Left cardiac atrium (tissue), 2 donors: Measurements from ENCODE around the gene JMJD7. TPM values are rescaled to one million over a fixed set of nuclear protein-coding genes. Genes with fewer than 3 reads are reported as not detected.

Experiments used
- microRNA-seq, 2 donors: library from miRNA; unstranded; fragments of <30 nt; microRNA quantifications; one replicate each; pipeline ENCODE4 v1.2.0, GENCODE V29; 2020
- total RNA-seq, 2 donors: library from RNA; stranded (reverse); fragmentation: NEBNext Ultra II Directional; extraction: Animal tissue kit (Norgen Biotek cat#: 25700); gene quantifications; one replicate each; pipeline ENCODE4 v1.2.1, GENCODE V29; 2021
- donor health status: DM: no; HTN: yes; CAD: no; lungs with severe emphysema.
- donor health status: DM: yes; HTN: yes; CAD: no.

Gene JMJD7
- total RNA-seq, 2 donors from 2014 or later: 8.8 to 11.7 TPM

Small RNA genes within 50 kb of the gene (microRNA-seq; reads per million reads assigned to microRNA genes)
- 0 to 0.20 reads per million in 2 donors for gene MIR4310

Other genes starting within 250 kb of the JMJD7 start
- 10 to 100 TPM; 31.6 to 32.0 TPM for gene MGA, start 167.7 kb upstream of the JMJD7 start, total RNA-seq
- 10 to 100 TPM; 13.9 to 19.0 TPM for gene MAPKBP1, start 53.6 kb upstream of the JMJD7 start, total RNA-seq
- gene PLA2G4B, start 10.8 kb downstream of the JMJD7 start, total RNA-seq: 1 to 10 TPM; 5.4 to 7.2 TPM
- gene SPTBN5, start 66.0 kb downstream of the JMJD7 start, total RNA-seq: 1 to 10 TPM; 1.7 to 2.5 TPM
- gene EHD4, start 144.5 kb downstream of the JMJD7 start, total RNA-seq: 10 to 100 TPM; 34.0 to 42.1 TPM
- gene PLA2G4E, start 192.9 kb downstream of the JMJD7 start, total RNA-seq: under 1 TPM in 1 of 2 donors, not detected in 1; 0.16 TPM